ENCODE data around the gene ZNF483. TPM values are rescaled to one million over a fixed set of nuclear protein-coding genes. Genes with fewer than 3 reads are reported as not detected.
"Not testable (repeated sequence)": the region's sequence is repeated elsewhere in the genome, so short reads cannot be mapped to it uniquely, and the experiment has no call there.

The ZNF483 gene
- polyA plus RNA-seq, 3 donors: 2.4 to 4.4 (median 2.8) TPM

DNA sequence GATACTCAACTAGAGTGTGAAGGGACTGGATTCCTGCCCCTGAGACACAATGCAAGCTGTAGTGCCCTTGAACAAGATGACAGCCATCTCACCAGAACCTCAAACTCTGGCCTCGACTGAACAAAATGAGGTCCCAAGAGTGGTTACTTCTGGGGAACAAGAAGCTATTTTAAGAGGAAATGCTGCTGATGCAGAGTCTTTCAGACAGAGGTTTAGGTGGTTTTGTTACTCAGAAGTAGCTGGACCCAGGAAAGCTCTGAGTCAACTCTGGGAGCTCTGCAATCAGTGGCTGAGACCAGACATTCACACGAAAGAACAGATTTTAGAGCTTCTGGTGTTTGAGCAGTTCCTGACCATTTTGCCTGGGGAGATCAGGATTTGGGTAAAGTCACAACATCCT lies 2.4 kb downstream of the ZNF483 start:
- no peak for DNase-seq (ENCODE audit: extremely low read depth in 1 of 11, low read depth in 9 of 11, low spot score in 4 of 11)

DNA sequence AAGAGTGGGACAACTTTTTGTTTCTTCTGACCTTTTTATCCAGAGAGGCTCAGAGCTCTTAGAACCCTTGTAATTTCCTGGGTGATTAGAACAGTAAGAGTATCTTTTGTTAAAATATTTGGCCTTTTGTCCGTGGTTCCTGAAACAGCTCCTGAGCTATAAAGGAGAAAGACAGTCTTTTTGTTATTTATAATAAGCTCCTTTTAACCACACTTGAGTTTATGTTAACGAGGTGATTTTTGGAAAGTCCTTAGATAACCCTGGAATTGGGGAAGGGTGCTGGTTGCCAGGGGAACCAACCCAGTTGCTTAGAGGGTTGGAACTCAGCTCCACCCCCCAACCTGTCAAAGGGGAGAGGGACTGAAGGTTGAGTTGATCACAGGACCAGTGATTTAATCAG lies 4.8 kb downstream of the ZNF483 start:
- DNase-seq (ENCODE audit: extremely low read depth in 1 of 11, low read depth in 9 of 11, low spot score in 4 of 11): no peak

DNA sequence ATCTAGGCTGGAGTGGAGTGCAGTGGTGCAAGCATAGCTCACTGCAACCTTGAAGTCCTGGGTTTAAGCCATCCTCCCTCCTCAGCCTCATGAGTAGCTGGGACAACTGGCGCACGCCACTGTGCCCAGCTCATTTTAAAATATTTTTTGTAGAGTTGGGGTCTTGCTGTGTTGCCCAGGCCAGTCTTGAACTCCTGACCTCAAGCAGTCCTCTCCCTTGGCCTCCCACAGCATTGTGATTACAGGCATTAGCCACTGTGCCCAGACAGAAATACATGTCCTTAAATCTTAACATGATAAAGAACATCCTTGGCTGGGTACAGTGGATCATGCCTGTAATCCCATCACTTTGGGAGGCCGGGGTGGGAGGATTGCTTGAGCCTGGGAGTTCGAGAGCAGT lies 6.7 kb downstream of the ZNF483 start:
- no peak for DNase-seq (ENCODE audit: extremely low read depth in 1 of 11, low read depth in 9 of 11, low spot score in 4 of 11)

DNA sequence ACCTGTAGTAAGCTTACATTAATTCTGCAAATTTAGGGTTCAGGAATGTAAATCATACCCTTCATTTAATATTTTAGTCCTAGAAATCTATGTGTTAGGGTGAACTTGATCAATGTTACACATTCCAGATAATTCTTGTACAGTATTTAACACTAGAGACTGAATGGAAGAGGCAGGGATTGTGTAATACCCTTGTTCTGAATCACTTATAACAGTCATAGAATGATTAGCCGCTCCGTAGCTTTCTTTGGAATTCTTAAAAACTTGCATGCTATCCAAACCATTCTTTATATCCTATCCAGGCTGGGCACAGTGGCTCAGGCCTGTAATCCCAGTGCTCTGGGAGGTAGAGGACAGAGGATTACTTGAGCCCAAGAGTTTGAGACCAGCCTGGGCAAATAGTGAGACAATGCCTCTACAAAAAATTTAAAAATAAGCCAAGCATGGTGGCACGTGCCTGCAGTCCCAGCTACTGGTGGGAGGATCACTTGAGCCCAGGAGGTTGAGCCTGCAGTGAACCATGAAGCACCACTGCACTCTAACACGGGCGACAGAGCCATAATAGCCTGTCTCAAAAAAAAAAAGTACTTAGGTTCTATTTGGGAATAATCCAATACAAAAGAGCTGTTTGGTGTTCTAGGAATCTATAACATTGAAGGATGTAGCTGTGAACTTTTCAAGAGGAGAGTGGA lies 8.3 kb downstream of the ZNF483 start:
- no peak for DNase-seq (ENCODE audit: extremely low read depth in 1 of 11, low read depth in 9 of 11, low spot score in 4 of 11)

DNA sequence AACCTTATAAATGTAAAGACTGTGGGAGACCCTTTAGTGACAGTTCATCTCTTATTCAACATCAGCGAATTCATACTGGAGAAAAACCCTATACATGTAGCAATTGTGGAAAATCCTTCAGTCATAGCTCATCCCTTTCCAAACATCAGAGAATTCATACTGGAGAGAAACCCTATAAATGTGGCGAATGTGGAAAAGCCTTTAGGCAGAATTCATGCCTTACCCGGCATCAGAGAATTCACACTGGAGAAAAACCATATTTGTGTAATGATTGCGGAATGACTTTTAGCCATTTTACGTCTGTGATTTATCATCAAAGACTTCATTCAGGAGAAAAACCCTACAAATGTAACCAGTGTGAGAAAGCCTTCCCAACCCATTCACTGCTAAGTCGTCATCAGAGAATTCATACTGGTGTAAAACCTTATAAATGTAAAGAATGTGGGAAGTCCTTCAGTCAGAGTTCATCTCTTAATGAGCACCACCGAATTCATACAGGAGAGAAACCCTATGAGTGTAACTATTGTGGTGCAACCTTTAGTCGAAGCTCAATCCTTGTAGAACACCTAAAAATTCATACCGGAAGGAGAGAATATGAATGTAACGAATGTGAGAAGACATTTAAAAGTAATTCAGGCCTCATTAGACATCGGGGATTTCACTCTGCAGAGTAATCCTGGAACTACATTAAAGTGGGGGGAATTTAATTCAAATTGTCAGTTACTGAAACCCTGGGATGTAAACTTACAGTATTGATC lies 17.7 kb downstream of the ZNF483 start:
- no peak for DNase-seq (ENCODE audit: extremely low read depth in 1 of 11, low read depth in 9 of 11, low spot score in 4 of 11)

DNA sequence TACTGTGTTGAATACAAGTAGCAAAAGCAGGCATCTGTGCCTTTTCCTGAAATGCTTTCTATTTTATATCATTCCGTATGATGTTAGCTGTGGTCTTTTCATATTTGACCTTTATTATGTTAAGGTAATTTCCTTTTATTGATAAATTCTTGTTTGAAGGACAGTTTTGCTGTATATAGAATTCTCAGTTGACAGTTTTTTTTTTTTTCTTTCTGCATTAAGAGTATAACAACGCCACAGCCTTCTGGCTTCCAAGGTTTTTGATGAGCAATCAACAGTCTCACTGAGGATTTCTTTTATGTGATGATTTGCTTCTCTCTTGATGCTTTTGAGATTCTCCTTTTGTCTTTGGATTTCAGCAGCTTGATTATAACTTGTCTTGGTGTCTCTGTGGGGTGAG lies 23.6 kb downstream of the ZNF483 start:
- no peak for DNase-seq (ENCODE audit: extremely low read depth in 1 of 11, low read depth in 9 of 11, low spot score in 4 of 11)

DNA sequence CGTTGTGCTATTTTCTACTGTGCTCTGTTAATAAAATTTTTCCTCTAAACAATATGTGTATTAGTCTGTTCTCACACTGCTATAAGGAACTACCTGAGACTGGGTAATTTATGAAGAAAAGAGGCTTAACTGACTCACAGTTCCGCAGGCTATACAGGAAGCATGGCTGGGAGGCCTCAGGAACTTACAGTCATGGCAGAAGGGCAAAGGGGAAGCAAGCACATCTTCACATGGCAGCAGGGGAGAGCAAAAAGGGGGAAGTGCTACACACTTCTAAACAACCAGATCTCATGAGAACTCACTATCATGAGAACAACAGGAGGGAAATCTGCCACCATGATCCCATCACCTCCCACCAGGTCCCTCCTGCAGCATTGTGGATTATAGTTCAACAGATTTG lies 30.4 kb downstream of the ZNF483 start:
- DNase-seq (ENCODE audit: extremely low read depth in 1 of 11, low read depth in 9 of 11, low spot score in 4 of 11): not testable (repeated sequence)

DNA sequence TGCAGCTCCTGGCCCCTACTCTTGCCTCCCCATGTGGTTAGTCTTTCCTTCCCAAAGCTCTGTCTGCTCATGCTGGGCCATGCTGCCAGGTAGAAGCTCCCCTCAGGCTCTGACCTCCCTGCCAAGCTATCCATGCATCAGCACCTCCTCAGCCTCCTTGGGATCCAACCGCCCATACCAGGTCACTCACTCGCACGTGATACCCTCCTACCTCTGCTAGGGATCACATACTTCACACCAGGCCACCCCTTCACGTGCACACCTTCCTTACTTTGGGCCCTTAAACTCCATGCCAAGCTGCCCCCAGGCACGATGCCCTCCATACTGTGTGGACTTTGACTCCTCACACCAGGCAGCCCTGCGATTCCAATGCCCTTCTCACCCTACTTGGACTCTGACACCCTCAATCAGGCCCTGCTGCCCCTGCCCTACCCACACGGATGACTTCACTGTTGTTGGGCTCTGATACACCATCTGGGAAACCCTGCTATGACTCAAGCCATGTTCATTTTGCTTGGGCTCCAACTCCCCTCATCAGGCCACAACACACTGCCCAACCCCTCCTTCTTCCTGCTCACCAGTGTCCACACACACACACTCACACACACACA lies 34.1 kb downstream of the ZNF483 start:
- no peak for DNase-seq (ENCODE audit: extremely low read depth in 1 of 11, low read depth in 9 of 11, low spot score in 4 of 11)

DNA sequence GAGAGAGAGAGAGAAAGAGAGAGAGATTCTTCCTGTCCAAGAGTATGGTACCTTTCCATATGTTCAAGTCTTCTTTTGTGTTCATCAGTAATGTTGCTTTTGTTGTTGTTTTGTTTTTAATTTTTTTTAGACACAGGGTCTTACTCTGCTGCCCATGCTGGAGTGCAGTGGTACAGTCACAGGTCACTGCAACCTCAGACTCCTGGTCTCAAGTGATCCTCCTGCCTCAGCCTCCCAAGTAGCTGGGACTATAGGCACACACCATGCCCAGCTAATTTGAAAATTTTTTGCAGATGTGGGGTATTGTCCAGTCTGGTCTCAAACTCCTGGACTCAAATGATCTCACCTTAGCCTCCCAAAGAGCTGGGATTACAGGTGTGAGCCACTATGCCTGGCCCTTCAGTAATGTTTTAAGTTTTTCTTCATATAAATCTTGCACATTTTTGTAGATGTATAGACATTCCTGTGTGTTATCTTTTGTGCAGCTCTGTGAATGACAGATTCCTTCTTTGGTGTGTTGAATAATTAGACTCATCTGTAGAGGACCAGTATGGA lies 36.3 kb downstream of the ZNF483 start:
- no peak for DNase-seq (ENCODE audit: extremely low read depth in 1 of 11, low read depth in 9 of 11, low spot score in 4 of 11)

DNA sequence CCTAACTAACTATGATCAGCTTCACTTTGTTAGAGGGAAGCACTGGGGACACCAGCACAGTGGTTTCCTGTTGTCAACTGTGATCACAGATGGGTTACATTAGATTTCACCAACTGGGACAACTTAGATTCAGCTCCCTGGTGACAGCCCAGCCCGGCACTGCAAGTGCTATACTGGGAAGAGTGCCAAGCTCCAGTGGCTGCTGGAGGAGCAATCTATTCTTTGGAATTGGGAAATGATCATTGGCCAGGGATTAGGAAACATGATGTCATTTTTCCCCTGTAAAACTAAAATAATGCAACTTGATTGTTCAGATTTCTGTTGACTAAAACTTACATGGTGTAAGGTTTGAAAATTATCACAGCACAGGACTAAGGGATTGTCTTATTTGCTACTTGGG lies 41.3 kb downstream of the ZNF483 start:
- DNase-seq (ENCODE audit: extremely low read depth in 1 of 11, low read depth in 9 of 11, low spot score in 4 of 11): no peak

DNA sequence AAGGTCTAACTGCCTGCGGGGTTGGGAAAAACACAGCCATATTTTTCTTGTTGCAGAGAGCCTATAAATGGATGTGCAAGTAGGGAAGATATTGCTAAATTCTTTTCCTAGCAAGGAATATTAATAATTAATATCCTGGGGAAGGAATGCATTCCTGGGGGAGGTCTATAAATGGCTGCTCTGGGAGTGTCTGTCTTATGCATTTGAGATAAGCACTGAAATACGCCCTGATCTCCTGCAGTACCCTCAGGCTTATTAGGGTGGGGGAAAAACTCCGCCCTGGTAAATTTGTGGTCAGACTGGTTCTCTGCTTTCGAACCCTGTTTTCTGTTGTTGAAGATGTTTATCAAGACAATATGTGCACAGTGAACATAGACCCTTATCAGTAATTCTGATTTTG lies 43.1 kb downstream of the ZNF483 start:
- not testable (repeated sequence) for DNase-seq (ENCODE audit: extremely low read depth in 1 of 11, low read depth in 9 of 11, low spot score in 4 of 11)

DNA sequence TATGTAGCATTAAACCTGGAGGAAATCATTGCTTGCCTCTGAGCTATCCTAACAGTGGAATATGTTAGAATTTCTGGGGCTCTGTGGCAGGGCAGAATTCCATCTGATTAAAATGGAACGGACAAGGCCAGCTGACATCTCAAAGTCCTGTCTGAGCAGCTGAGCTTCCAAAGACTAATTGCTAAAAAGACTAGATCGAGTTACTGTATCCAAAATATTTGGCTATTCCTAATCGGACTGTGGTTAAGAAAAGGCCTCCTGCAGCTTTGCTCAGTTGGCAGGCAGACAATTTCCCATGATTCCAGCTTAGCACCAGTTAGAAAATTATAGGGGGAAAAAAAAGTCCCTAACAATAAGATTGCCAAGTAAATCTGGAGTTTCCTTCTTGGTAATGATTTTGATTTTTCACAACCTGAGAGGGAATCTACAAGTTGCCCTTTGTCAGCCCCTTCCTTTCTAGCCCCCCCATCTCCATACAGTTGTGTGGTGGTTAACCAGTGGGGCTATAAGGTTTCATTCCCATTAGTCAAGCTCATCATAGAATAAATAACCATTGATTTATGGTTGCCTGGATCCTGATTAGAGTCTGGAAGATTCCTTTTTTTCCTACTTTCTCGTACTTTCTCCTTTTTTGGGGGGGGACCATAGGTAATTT lies 48.1 kb downstream of the ZNF483 start:
- peak in 1 of 11 donors; percentile 7 for DNase-seq (ENCODE audit: extremely low read depth in 1 of 11, low read depth in 9 of 11, low spot score in 4 of 11)

DNA sequence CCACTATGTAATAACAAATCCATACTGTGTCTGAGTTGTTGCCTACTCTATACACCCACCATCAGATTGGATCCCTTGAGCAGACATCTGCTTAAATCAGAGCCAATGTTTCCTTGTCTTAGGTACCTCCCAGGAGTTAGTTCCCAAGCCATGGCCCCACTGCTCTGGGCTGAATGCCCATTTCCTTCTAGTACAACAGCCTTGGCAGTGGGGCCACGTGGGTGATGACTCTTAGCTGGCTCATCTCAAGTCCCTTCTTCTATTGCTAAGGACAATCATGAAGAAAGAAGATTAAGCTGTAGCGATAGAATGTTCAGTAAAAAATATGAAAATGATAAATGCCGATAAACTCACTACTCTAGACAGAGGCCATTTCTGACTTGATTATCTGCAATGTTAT lies 57.9 kb downstream of the ZNF483 start:
- no peak for DNase-seq (ENCODE audit: extremely low read depth in 1 of 11, low read depth in 9 of 11, low spot score in 4 of 11)

DNA sequence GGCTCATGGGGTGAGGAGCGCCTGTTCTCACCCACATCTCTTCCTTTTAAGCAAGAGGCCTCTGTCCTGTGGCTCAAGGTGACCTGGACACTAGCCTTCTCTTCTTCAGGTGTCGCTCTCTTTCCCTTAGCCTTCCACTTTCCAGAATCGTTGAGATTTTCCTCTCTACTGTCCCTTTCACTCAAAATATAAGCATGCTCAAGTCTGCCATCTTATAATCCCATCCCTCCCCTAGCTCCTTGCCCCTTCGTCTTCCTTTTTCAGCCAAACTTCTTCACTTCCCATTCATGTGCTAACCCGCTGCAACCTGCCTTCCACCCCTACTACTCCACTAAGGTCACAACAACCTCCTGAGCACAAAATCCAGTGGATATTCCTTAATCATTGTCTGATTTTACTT lies 61.4 kb downstream of the ZNF483 start:
- DNase-seq (ENCODE audit: extremely low read depth in 1 of 11, low read depth in 9 of 11, low spot score in 4 of 11): no peak

DNA sequence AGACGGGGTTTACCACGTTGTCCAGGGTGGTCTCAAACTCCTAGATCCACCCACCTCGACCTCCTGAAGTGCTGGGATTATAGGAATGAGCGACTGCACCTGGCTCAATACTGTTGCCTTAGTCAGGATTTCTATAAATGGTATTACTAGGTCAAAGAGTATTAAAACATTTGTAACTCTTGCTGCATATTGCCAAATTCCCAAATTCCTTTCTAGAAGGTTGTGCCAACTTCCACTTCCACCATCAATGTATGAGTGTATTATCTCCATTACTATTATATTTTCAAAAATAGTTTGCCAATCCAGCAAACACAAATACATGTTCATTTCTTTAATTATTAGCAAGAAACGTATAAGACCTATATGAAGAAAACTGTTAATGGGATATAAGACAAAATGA lies 63.9 kb downstream of the ZNF483 start:
- no peak for DNase-seq (ENCODE audit: extremely low read depth in 1 of 11, low read depth in 9 of 11, low spot score in 4 of 11)

DNA sequence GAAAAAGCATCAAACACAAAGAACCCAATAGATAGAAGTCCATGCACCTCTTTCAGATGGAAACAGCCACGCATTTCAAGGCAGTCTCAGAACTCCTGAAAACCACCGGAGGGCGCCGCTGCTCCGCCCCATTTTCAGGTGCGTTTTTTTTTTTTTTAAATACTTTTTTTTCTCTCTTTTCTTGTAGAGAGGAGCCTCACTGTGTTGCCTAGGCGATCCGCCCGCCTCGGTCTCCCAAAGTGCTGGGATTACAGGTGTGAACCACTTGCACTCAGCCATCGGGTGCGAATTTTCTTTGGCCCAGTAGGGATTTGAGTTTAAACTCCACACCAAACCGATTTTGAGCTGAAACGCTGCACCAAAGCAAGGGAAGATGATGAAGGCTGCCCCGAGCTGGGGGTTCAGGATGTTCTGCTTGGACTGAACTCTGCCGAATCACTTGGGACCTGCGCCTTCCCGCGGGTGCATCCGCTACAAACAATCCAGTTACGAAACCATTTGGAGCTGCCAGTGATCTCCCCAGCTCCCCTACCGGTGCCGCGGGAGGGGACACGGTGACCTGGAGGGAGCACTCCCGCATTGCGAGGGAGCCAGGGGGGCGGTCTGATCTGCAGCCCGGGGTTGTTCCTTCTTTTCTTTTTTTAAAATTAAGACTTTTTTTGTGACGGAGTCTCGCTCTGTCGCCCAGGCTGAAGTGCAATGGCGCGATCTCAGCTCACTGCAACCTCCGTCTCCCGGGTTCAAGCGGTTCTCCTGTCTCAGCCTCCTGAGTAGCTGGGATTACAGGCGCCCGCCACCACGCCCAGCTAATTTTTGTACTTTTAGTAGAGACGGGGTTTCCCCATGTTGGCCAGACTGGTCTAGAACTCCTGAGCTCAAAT lies 73.1 kb downstream of the ZNF483 start:
- DNase-seq (ENCODE audit: extremely low read depth in 1 of 11, low read depth in 9 of 11, low spot score in 4 of 11): peak in 6 of 11 donors; percentile 57 to 73 (median 65)

DNA sequence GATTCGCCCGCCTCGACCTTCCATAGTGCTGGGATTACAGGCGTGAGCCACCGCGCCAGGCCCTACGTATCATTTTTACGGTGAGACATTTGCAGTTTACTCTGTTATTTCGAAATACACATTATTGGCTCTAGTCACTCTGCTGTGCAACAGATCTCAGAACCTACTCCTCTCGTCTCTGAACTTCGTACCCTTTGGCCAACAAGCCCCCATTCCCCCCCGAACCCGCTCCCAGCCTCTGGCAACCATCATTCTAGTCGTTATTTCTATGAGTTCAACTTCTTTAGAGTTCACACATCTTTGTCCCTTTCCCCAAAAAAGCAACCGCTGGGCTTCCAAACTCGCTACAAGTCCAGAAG lies 73.7 kb downstream of the ZNF483 start:
- DNase-seq (ENCODE audit: extremely low read depth in 1 of 11, low read depth in 9 of 11, low spot score in 4 of 11): peak in 1 of 11 donors; percentile 24

DNA sequence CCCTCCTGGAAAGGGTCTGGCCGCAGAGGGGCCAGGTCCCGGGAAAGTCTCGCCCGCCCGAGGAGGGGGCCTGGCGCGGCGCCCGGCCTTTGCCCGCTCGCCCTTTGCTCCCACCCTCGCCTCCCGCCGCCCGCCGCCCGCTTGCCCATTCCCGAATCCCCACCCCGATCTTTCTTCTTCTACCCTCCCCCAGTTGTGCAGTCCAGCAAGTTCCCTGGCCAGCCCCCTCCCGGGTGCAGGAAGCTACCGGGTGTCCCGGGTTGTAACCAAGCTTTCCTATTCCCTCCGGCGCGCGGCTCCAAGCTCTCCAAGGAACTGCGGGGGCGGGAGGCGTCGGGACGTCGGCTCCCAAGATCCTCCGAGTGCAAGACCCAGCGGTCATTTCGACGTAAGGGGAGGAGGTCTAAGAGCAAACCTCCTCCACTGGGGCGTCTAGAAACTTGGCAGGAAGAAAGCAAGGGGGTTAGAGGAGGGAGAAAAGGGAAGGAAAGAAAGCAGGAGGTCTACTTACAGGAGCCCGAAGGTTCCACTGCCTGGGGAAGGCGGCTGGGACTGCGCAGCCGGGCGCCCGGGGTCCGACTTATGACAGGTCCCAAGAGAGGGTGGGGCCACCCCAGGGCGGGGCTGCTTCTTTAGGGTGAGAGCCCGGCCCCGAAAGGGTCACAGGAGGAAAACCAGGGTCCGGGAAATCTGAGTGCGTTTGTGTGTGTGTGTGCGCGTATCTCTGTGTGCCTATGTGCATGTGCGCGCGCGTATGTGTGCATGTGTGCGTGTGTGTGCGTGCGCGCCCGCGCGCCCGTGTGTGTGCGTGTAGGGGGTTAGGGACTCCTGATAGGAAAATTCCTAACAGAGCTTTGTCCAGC lies 74.3 kb downstream of the ZNF483 start, which contains the start of gene PTGR1:
TSS of gene PTGR1 (minus strand) at position 556 of the 863 bp plus-strand sequence. CDS start 2,225 bp downstream, outside the sequence.
- peak in 10 of 11 donors; percentile 73 to 92 (median 82) for DNase-seq (ENCODE audit: extremely low read depth in 1 of 11, low read depth in 9 of 11, low spot score in 4 of 11)

All from renal cortex interstitium (tissue), 11 donors.